ENCODE results near the gene BEND3.
A peak's percentile ranks its signal among the peaks of the same experiment; 100 is the strongest.
"Not testable (repeated sequence)": the region's sequence is repeated elsewhere in the genome, so short reads cannot be mapped to it uniquely, and the experiment has no call there.

BEND3 gene

DNA sequence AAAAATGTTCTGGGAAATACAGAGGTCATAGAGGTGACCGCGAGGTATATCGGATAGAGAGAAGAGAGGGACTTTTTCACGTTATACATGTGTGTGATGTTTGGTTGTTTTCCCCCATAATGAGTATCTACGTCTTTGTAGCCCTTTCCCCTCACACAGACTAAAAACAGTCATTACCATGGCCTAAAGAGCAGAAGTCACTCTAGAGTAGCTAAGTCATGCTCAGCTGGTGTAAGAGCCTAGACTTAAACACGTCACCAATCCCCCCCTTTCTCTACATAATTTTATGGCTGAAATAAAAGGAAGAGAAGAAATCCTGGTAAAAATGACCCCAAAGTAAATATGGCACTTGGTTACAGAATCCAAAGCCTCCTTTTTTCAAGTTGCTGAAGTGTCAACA lies 6.0 kb upstream of the BEND3 start:
- no peak for DNase-seq (ENCODE audit: low read depth, low spot score)

DNA sequence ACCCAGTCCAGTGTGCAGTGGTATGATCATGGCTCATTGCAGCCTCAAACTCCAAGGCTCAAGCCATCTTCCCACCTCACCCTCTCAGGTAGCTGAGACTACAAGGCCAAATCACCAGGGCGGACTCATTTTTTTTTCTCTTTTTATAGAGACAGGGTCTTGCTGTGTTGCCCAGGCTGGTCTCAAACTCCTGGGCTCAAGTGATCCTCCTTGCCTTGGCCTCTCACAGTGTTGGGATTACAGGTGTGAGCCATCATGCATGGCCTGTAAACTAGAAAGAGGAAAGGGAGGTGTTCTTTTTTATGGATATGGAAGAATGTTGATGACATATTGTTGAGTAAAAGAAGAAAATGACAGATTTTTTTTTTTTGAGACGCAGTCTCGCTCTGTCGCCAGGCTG lies 5.1 kb upstream of the BEND3 start:
- DNase-seq (ENCODE audit: low read depth, low spot score), result no peak

DNA sequence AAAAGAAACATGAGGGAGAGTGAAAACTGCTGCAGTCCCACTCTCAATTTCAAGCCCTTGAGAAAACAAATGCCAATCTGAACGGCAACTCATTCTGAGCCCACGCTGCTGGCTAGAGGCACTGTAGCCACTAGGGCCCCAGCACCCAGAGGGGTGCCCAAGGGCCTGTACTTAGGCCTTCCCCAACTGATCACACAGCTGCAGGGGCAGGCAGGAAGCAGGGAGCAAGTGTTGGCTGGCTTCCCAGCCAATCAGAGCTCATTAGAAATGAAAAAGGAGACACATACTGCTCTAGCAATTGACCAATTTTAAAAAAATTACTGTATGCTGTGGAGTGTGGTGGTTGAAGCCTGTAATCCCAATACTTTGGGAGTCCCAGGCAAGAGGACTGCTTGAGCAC lies 3.7 kb upstream of the BEND3 start:
- DNase-seq (ENCODE audit: low read depth, low spot score), result no peak

DNA sequence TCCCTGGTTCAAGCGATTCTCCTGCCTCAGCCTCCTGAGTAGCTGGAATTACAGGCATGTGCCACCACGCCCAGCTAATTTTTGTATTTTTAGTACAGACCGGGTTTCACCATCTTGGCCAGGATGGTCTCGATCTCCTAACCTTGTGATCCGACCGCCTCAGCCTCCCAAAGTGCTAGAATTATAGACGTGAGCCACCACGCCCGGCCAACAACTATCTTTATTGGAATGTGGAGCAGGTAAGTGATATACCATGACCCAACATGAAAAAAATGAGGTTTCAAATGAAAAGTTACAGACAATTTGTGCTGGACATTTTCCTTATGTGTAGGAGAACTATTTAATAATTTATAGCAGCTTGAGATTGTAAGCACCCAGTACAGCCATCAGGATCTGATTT lies 3.2 kb upstream of the BEND3 start:
- not testable (repeated sequence) for DNase-seq (ENCODE audit: low read depth, low spot score)

DNA sequence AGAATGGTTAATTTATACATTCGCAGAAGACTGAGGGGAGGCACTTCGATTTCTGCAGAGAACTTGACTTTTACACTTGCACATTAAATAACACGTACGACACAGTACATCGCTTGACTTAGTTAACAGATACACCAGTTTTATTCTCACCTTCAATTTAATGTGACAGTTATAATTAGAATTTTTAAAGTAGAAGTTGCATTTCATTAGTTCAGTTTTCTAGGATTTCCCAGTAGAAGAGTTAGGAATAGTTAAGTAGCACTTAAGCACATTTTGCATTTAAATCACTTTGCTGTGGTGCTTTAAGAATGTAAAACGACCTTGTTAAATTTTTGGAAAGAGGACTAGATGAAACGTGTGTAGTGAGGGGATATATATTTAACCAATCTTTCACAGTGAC lies 1.6 kb upstream of the BEND3 start:
- no peak for DNase-seq (ENCODE audit: low read depth, low spot score)

DNA sequence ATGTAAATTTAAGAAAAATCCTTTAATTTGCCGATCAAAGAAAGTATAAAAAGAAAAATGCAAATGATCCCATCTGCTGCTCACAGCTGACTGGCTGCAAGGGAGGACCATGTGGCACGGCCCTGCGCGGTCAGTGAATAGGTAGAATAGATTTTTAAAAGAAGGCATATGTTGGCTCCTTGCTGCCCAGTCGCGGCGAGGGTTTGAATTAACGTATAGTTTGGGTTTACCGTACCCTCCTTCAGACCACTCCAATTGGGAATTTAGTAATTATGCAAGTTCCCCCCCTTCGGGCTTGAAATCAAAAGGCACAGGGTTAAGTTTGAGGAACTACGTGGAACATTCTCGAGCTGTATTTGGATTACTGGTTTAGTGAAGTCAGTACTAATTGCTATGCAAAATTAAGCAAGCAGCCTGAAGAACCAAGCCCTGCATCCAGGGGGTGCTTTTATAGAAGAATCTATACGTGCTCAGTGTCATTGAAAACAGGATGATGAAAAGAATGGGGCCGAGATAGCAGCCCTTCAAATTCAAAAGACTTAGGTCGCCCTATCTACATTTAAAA lies 1.1 kb upstream of the BEND3 start:
- DNase-seq (ENCODE audit: low read depth, low spot score), result no peak

DNA sequence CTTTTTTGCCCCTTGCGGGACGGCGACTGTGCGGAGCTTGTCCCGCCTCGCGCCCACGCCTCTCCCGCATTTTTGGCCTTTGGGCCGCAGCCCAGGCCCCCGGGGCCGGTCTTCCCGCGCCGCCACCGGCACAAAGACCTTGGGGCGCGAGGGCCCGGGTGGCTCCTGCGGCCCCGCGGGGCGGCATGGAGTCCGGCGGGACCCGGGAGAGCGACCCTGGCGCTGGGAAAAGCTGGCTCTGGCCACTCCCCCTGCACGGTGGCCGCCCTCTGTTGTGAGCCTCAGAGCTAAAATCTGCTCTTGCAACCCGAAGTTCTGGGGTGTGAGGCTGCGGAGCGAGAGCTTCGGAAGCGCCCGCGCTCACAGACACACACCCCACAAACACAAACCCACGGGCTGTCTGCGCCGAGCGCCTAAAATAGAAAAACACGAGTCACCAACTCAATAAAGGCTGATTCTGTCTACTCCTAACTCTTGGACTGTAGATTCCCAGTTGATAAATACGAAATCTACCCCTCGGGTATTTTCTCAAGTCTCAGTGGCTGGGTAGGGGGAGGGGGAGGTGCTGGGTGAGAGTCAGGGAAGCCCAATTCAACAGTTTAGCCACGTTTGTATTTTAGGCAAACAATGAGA lies 496 bp upstream of the BEND3 start:
- no peak for DNase-seq (ENCODE audit: low read depth, low spot score)

DNA sequence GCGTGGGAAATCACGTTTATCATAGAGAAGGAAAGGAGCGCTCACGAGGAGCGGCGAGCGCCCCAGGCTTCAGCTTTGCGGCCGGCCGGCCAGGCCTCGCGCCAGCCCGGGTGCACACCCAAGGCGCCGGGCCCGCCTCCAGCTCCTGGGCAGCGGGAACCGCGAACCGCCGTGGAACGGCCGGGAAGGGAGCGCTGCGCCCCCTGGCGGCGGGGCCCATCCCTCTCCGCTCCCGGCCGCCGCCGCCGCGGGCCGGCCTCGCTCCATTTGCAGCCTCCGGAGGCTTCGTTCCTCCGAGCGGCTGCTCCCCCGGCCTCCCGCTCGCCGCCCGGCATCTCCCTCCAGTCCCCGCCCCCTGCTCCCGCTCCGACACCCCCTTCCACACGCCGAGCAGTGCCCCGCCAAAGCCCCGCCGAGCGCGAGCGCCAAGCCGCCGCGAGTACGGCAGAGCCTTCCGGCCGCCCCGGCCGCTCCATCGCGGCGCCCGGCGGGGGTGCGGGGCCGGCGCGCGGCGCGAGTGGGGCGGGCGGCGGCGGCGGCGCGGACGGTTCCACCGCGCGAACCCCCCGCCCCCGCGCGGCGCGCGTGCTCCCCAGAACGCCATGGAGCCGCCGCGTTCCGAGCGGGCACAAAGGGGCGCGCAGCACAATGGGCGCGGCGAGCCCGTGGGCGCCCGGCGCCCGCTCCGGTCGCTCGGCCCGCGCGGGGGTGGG lies 946 bp downstream of the BEND3 start:
- DNase-seq (ENCODE audit: low read depth, low spot score), result peak; percentile 45

DNA sequence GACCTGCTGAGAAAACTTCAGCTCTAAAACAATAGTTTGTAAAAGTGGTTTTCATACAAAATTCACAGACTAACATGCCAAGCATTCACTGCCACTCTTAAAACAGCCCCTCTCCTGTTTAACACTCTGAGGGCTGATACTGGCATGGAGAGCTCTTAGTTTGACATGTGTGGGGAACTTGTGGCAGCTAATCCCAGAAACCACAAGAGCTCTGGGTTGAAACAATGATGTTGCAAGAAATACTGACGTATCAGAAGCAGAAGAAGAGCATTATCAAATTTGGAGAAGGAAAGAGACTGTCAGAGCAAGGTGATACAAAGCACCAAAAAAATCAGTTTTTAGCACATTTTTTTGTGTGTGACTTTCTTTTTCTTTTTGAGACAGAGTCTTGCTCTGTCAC lies 5.1 kb downstream of the BEND3 start:
- DNase-seq (ENCODE audit: low read depth, low spot score), result no peak

DNA sequence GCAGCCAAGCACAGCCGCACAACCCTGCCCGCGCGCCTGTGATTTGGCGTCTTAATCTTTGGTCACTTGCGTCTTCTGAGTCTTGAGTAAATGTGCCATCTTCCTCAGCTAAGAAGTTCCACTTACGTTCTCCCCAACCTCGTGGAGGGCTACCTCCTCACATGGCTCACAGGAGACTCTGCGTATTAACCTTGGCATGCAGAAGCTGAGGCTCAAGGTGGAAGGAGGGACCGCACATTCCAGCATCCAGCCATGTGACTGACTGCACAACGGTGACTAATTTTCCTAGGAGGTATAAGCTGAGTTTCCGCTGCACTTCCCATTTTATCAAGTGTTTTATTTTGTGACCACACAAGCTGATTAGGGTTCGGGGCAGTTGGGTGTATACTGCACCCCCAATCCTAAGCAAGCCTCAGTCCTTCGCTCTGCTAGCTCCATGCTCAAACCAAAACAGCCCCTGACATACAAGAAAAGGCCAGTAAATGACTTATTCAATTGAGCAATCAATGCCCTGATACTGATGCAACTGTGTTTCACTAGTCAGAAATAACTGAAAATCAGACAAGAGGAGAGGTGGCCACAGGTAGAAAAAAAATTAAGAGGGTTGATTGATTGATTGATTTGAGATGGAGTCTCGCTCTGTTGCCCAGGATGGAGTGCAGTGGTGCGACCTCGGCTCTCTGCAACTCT lies 7.0 kb downstream of the BEND3 start:
- no peak for DNase-seq (ENCODE audit: low read depth, low spot score)

DNA sequence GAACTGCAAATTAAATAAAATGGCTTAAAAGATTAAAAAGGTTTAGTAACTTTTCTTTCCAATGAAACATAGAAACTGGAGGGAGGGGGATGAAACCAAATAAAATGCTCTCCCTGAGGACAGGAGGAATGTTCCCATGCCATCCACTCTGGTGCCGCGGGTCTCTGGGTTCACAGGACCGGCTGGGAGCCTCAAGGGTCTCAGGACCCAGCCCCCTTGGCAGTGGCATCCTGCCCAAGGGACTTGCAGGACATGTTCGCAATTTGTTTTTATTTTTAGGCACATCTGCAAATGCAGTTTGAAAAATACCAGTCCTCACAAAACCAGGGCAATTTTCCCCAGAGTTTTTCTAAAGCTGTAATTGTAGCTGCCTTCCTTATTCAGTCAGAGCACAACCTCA lies 7.5 kb downstream of the BEND3 start:
- no peak for DNase-seq (ENCODE audit: low read depth, low spot score)

DNA sequence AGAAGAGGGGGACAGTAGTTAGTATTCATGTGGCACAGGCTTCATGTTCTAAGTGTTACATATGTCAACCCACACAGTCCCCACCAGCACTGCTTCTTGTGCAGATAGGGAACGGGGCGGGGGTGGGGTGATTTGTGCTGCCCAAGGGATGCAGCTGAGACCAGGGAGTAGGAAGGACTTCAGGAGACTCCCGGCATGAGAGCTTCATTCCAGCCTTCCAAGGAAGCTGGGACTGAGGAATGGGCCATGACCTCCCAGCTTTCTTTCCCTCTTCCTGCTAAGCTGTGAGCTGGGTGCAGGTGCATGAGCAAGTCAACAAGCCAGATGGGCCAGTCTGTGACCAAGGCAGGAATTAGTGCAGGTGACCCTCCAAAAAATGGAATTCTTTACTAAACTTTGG lies 9.2 kb downstream of the BEND3 start:
- no peak for DNase-seq (ENCODE audit: low read depth, low spot score)

DNA sequence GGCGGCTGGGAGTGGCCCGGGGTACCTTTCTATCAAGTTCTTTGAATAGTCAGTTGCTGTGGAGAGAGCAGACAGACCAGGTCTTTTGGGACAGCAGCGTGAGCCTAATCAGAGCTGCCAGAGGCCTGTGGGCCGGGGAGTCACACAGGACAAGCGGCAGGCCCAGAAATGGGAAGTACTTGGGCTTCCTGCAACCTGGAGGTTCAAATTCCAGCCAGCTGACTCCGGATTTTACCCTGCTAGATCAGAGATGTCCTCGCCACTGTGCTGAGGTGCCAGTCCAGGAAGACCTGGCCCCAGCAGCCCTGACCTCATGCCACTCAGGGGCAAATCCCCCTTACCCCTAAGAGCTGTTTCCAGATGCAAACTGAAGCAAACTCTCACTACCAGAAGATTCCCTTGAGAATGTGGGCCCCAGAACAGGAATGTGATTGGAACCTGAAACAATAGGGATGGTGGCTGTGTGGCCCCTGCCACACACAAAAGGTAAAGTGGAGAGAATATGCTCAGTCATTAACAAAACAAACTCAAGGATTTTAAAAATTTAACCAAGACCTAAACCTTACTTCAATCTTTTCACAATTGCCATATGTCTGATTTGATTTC lies 9.7 kb downstream of the BEND3 start:
- DNase-seq (ENCODE audit: low read depth, low spot score), result no peak

DNA sequence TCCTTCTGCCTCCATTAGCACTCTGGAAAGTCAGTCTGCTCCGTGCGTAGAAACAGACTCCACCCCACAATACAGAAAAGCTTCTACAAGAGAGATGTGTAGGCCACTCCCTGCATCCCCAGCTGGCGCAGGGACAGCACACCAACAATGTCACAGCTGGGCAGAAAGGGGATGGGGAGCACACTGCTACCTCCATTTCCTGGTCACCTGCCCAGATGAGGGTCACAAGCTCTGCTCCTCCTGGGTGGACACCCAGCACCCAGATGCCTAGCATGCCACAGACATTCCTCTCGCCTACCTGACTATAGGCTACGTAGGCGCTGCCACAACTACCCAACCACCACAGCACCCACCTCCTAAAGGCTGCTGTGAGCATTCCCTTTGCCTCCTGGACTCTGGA lies 12.2 kb downstream of the BEND3 start:
- no peak for DNase-seq (ENCODE audit: low read depth, low spot score)

DNA sequence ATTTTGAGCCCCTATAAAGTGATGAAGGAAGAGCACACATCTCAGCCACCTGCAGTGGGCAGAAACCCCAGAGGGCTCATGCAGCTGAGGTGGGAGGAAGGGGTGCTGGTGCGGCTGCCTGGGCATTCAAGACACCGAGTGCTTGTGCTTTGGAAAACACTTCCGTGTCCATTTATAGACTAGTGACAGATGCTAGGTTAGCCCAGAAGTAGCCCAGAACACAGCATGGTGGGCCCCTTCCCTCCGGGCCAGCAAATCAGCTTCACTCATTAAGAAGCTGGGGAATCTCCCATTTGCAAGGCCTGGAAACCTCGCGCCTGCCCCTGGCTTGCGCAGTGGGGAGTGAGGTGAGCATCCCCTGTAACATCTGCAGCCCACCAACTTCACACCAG lies 12.9 kb downstream of the BEND3 start:
- no peak for DNase-seq (ENCODE audit: low read depth, low spot score)

DNA sequence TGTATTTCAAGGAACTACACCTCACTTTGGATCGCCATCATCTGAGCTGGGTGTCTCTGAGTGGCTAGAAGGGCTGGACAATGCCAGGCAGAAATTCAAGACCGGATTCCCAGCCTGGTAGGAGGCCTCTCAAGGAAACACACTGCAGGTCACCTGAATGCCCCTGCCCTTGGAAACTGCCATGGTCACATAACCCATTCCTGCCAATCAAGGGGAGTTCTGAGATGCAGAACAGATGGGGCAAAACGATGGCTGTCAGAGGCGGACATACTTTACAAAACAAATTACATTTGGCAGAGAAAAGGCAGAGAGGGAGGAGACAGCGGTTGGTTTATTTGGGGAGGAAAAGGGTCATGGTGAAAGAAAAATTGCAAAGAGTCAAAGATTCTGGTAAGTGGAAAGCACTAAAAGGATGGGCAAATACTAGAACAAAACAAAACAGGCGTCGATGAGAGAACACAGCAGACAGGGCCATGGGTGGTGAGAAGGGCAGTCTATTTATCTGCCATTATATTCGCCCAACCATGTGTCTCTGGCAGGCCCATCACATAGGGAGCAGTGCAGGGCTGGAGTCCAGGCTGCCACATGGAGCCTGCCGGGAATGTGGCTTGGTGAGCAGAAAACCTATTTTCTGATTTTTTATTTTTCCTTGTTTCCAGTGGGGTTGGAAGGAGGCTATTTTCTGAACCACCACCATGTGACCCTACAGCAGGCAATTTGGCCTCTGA lies 13.5 kb downstream of the BEND3 start:
- DNase-seq (ENCODE audit: low read depth, low spot score), result no peak

DNA sequence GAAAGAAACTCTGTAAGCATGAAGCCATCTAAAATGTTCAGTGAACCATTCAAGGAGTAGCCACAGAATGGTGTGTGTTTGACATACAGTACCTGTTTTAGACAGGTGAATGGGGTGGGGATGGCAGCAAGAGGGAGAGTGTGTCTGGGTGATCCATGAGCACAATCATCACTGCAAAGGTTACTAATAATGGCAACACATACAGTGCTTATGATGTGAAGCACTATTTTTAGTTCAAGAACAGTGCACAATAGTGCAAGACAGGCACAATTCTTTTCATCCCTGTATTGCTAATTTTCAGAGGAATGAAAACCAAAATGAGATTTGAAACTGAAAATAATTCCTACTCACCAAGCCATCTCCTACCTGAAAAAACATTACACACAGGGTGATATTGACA lies 14.1 kb downstream of the BEND3 start:
- no peak for DNase-seq (ENCODE audit: low read depth, low spot score)

DNA sequence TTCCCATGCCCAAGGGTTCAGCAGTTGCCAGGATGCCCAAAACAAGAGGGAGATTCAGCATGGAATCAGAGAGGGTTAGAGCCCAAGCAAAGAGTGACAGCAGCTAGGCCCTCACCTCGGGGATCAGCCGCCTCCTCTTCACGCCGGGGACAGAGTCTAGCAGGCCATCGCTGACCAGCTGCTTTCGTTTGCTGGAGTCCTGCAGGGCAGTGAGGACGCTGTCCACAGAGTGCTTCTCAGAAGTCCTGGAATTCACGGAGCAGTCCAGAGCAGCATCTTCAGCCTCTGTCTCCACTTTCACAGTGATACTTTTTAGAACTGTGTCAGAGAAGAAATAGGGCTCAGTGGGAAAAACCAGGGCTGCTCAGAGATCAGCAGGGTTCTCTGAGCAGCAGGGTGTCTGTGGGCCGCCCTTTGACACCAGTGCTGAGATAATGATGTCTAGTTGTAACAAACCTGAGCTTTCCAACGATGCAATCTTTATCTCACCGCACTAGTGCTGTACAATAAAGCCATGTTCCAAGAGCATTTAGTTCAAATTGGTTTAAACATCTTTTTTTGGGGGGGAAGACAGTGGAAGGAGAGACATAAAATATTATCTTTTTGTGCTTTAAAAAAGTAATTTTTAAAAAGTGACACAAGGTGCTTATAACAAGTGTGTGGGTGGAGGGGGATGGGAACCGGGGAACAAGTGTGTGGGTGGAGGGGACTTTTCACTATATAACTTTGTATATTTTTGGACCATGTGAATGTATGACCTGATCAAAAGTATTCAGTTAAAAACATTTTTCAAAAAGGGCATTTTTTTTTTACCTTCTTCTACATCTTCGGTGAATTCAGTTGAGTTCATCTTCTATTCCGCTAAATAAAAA lies 16.6 kb downstream of the BEND3 start:
- DNase-seq (ENCODE audit: low read depth, low spot score), result no peak

DNA sequence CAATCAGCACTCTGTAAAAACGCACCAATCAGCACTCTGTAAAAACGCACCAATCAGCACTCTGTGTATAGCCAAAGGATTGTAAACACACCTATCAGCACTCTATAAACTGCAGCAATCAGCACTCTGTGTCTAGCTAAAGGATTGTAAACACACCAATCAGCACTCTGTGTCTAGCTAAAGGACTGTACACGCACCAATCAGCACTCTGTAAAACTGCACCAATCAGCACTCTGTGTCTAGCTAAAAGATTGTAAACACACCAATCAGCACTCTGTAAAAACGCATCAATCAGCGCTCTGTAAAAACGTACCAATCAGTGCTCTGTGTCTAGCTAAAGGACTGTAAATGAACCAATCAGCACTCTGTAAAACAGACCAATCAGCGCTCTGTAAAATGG lies 30.9 kb downstream of the BEND3 start:
- not testable (repeated sequence) for DNase-seq (ENCODE audit: low read depth, low spot score)

DNA sequence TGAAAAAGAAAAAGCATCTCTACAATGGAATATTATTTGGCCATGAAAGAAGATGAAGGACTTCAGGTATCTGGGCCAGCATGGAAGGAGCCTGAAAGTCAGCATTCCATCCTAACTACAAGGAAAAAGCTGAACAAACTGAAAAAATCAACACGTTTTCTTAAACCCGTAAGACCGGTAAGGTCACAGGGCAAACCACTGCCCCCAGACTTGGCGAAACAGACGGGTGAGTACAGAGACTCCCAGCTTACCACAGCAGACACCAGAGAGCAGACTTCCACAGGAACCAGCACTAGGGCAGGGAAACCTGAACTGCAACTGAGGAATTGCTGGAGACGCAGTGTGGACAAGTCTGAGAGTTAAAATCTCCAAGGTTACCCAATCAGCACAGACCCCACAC lies 31.4 kb downstream of the BEND3 start:
- no peak for DNase-seq (ENCODE audit: low read depth, low spot score)
